GM12878 (cell line): ENCODE measurements around the gene POFUT2. TPM values are rescaled to one million over a fixed set of nuclear protein-coding genes. Genes with fewer than 3 reads are reported as not detected.

Source experiments
- ATF7 ChIP-seq: fragments of 450-650 bp; IDR thresholded peaks from 2 replicates; pipeline ENCODE4 v1.6.1; 2016; ENCODE audit warnings: low read depth, mild to moderate bottlenecking
- BCL3 ChIP-seq: IDR thresholded peaks from 2 replicates; pipeline ENCODE4 v1.6.1; 2011; ENCODE audit warnings: borderline replicate concordance, low read depth, mild to moderate bottlenecking, moderate library complexity, low read length; ENCODE audit not compliant: insufficient read depth, poor library complexity, severe bottlenecking
- MYB ChIP-seq: fragments of 150-350 bp; IDR thresholded peaks from 2 replicates; pipeline ENCODE4 v1.6.1; 2014; ENCODE audit warnings: mild to moderate bottlenecking, low read depth, low read length, borderline replicate concordance
- NBN ChIP-seq: fragments of 450-650 bp; IDR thresholded peaks from 2 replicates; pipeline ENCODE4 v1.6.1; 2016
- NR2C1 ChIP-seq: fragments of 450-650 bp; IDR thresholded peaks from 2 replicates; pipeline ENCODE4 v1.6.1; 2017; ENCODE audit warnings: antibody characterized with exemption, mild to moderate bottlenecking, moderate library complexity
- RAD51 ChIP-seq: fragments of 450-650 bp; IDR thresholded peaks from 2 replicates; pipeline ENCODE4 v1.6.1; 2016; ENCODE audit warnings: moderate library complexity, mild to moderate bottlenecking, inconsistent platforms
- STAT1 ChIP-seq: fragments of 450-650 bp; conservative IDR thresholded peaks from 2 replicates; pipeline ENCODE4 v1.6.1; 2014; ENCODE audit warnings: antibody characterized with exemption, mild to moderate bottlenecking
- TBL1XR1 ChIP-seq: IDR thresholded peaks from 2 replicates; pipeline ENCODE4 v1.6.1; 2012; ENCODE audit warnings: low read depth, low read length, improper control_type of control experiment
- WRNIP1 ChIP-seq: IDR thresholded peaks from 2 replicates; pipeline ENCODE4 v1.6.1; 2011; ENCODE audit warnings: low read depth, low read length, improper control_type of control experiment, borderline replicate concordance
- ZBTB4 ChIP-seq: fragments of 450-650 bp; formaldehyde crosslinking; IDR thresholded peaks from 2 replicates; pipeline ENCODE4 v1.4.0; 2022; ENCODE audit warnings: mild to moderate bottlenecking, moderate library complexity
- polyA plus RNA-seq, 11 experiments: library from polyadenylated mRNA; depleted of rRNA in 4 of 11; unstranded in 6 of 11; stranded (reverse) in 5 of 11; fragments of >200 nt; fragmentation: Nextera tagmentation in 4 of 11; fragmentation: Illumina TruSeq in 1 of 11; extraction: Ambion mirVana in 4 of 11; extraction: Trizol in 1 of 11; gene quantifications; 1 replicate in 1 of 11; 2 replicates in 10 of 11; pipeline versions ENCODE4 v1.2.1 to v1.2.3, GENCODE V29; 2011 to 2016; ENCODE audit warnings: inconsistent platforms in 2 of 11, missing spikeins in 2 of 11, low read depth in 1 of 11
- total RNA-seq, 4 experiments: library from RNA; depleted of rRNA in 3 of 4; stranded (reverse); fragments of >200 nt in 3 of 4; fragmentation: Illumina TruSeq in 1 of 4; extraction: Trizol in 1 of 4; gene quantifications; 2 replicates each; pipeline versions ENCODE4 v1.2.1 to v1.2.3, GENCODE V29; 2013 to 2021

Gene POFUT2
- total and polyA plus RNA-seq, 10 of the 15 experiments (the other 5 are each of a cell fraction or from before 2014, with no cell fraction given), result 1.2 to 15.1 (median 6.8) TPM

- no peak for TF ChIP-seq BCL3
- TF ChIP-seq NR2C1, result no peak
- no peak for TF ChIP-seq RAD51
- no peak for TF ChIP-seq WRNIP1
- TF ChIP-seq ZBTB4 (CRISPR knock-in tag), result no peak
- TF ChIP-seq STAT1, result no peak
- TF ChIP-seq TBL1XR1, result no peak
- no peak for TF ChIP-seq ATF7
- TF ChIP-seq MYB, result no peak
- TF ChIP-seq NBN, result no peak
Observed at GRCh38 chr21:45336535-45336810, 48.8 kb upstream of the POFUT2 start (continued).
